ENCODE data around the gene HSCB. TPM values are rescaled to one million over a fixed set of nuclear protein-coding genes. Genes with fewer than 3 reads are reported as not detected.
"Not testable (repeated sequence)": the region's sequence is repeated elsewhere in the genome, so short reads cannot be mapped to it uniquely, and the experiment has no call there.

HSCB gene
- total RNA-seq, 2 experiments from 2014 or later = 12.7 to 13.3 TPM

GRCh38 chr22:28795932-28796856 is 54.4 kb downstream of the HSCB start:
- intact Hi-C loops (cut with micrococcal nuclease) = no loop called here
- Mint-ChIP-seq H3K36me3 (ENCODE audit: low read depth) (peaks cover 57% of the 10 kb centered on the region), H3K4me3 (no peak overlapping the region), H3K27ac (peak overlapping the region; percentile 32), H3K27me3 (ENCODE audit: low read depth) (no peaks in the 10 kb centered on the region), H3K9me3 (no peaks in the 10 kb centered on the region), H3K4me1 (ENCODE audit: low read depth) (peaks cover 56% of the 10 kb centered on the region)
- CTCF ChIA-PET = interaction anchor here (0.9 to 1.8 kb wide), 2 partner anchors 23 to 196 kb away, joined by 3 to 4 read pairs; partner anchors contain the start of gene CCDC117
- no peak for DNase-seq

GRCh38 chr22:28798810-28799605 is 57.2 kb downstream of the HSCB start:
- intact Hi-C loops (cut with micrococcal nuclease) = loop anchor here (1.0 to 2.0 kb wide), 5 partner anchors 12 to 110 kb away; partner anchors contain the start of gene HSCB
- DNase-seq = peak; percentile 67
- CTCF ChIA-PET = interaction anchor here (1.0 to 1.5 kb wide), 4 partner anchors 9 to 197 kb away, joined by 3 to 5 read pairs (median 5); partner anchors contain the start of gene CCDC117
- Mint-ChIP-seq H3K9me3 (no peaks in the 10 kb centered on the region), H3K4me3 (peak overlapping the region; percentile 89), H3K36me3 (ENCODE audit: low read depth) (peaks cover 51% of the 10 kb centered on the region), H3K27ac (peak overlapping the region; percentile 97), H3K27me3 (ENCODE audit: low read depth) (no peaks in the 10 kb centered on the region), H3K4me1 (ENCODE audit: low read depth) (peaks cover 53% of the 10 kb centered on the region)

GRCh38 chr22:28799606-28800307 is 57.9 kb downstream of the HSCB start:
- Mint-ChIP-seq H3K36me3 (ENCODE audit: low read depth) (peaks cover 45% of the 10 kb centered on the region), H3K27me3 (ENCODE audit: low read depth) (no peaks in the 10 kb centered on the region), H3K4me3 (peak overlapping the region; percentile 89), H3K9me3 (no peaks in the 10 kb centered on the region), H3K27ac (peak overlapping the region; percentile 97), H3K4me1 (ENCODE audit: low read depth) (peaks cover 48% of the 10 kb centered on the region)
- DNase-seq = peak; percentile 38
- intact Hi-C loops (cut with micrococcal nuclease) = loop anchor here (1.0 to 5.0 kb wide), 6 partner anchors 12 to 882 kb away; partner anchors contain the start of genes HSCB and PITPNB
- CTCF ChIA-PET = interaction anchor here (1.0 to 1.5 kb wide), 4 partner anchors 13 to 198 kb away, joined by 3 to 5 read pairs (median 5); partner anchors contain the start of gene CCDC117

- intact Hi-C loops (cut with micrococcal nuclease) = loop anchor here (5.0 kb wide), 1 partner anchor 883 kb away; the partner anchor contains the start of gene PITPNB
- H3K27me3 Mint-ChIP-seq (ENCODE audit: low read depth) = no peaks in the 10 kb centered on the region
- H3K9me3 Mint-ChIP-seq = no peaks in the 10 kb centered on the region
- peaks cover 42% of the 10 kb centered on the region for H3K4me1 Mint-ChIP-seq (ENCODE audit: low read depth)
- H3K27ac Mint-ChIP-seq = peak within 1 kb of the TSS; percentile 97
- peaks cover 39% of the 10 kb centered on the region for H3K36me3 Mint-ChIP-seq (ENCODE audit: low read depth)
- CTCF ChIA-PET = interaction anchor here (0.6 to 1.5 kb wide), 7 partner anchors 10 to 29 kb away, joined by 3 to 5 read pairs (median 3); partner anchors contain the start of gene CCDC117
- DNase-seq = peak; percentile 90
- H3K4me3 Mint-ChIP-seq = peak within 1 kb of the TSS; percentile 89
Measured at GRCh38 chr22:28800308-28801041, 58.6 kb downstream of the HSCB start, which contains the start of gene XBP1. TSS of gene XBP1 (minus strand) at chr22:28800569.

- H3K27ac Mint-ChIP-seq = peak overlapping the region; percentile 82
- no peak for DNase-seq
- CTCF ChIA-PET = interaction anchor here (0.6 to 2.6 kb wide), 8 partner anchors 11 to 282 kb away, joined by 3 to 16 read pairs (median 8); no protein-coding TSS in a partner anchor
- intact Hi-C loops (cut with micrococcal nuclease) = loop anchor here (1.0 to 5.0 kb wide), 2 partner anchors 27 to 885 kb away; partner anchors contain the start of gene PITPNB
- H3K36me3 Mint-ChIP-seq (ENCODE audit: low read depth) = peaks cover 25% of the 10 kb centered on the region
- H3K4me1 Mint-ChIP-seq (ENCODE audit: low read depth) = peaks cover 28% of the 10 kb centered on the region
- H3K27me3 Mint-ChIP-seq (ENCODE audit: low read depth) = no peaks in the 10 kb centered on the region
- no peaks in the 10 kb centered on the region for H3K9me3 Mint-ChIP-seq
- peak overlapping the region; percentile 69 for H3K4me3 Mint-ChIP-seq
Measured at GRCh38 chr22:28801845-28802594, 60.2 kb downstream of the HSCB start.

- Mint-ChIP-seq H3K36me3 (ENCODE audit: low read depth) (peaks cover 25% of the 10 kb centered on the region), H3K27ac (peak overlapping the region; percentile 82), H3K4me3 (peak overlapping the region; percentile 69), H3K4me1 (ENCODE audit: low read depth) (peaks cover 23% of the 10 kb centered on the region), H3K27me3 (ENCODE audit: low read depth) (no peaks in the 10 kb centered on the region), H3K9me3 (no peaks in the 10 kb centered on the region)
- DNase-seq = no peak
- CTCF ChIA-PET = interaction anchor here (0.6 to 2.6 kb wide), 6 partner anchors 10 to 281 kb away, joined by 3 to 16 read pairs (median 12); no protein-coding TSS in a partner anchor
- intact Hi-C loops (cut with micrococcal nuclease) = loop anchor here (1.0 to 5.0 kb wide), 2 partner anchors 27 to 885 kb away; partner anchors contain the start of gene PITPNB
Measured at GRCh38 chr22:28802595-28803123, 60.8 kb downstream of the HSCB start.

GRCh38 chr22:28805426-28805825 is 63.6 kb downstream of the HSCB start:
- CTCF ChIA-PET = interaction anchor here (0.7 kb wide), 1 partner anchor 22 kb away, joined by 4 read pairs; no protein-coding TSS in a partner anchor
- intact Hi-C loops (cut with micrococcal nuclease); H3K36me3 Mint-ChIP-seq (ENCODE audit: low read depth); H3K4me3 Mint-ChIP-seq; DNase-seq; H3K9me3 Mint-ChIP-seq; H3K27me3 Mint-ChIP-seq (ENCODE audit: low read depth); H3K27ac Mint-ChIP-seq: not testable (repeated sequence)
- peaks cover 29% of the 10 kb centered on the region for H3K4me1 Mint-ChIP-seq (ENCODE audit: low read depth)

Other genes starting within 250 kb of the HSCB start
- gene TTC28, start 62.2 kb upstream of the HSCB start, total RNA-seq = 1 to 10 TPM; 1.6 to 1.9 TPM
- gene CHEK2, start 219 bp upstream of the HSCB start, total RNA-seq = 10 to 100 TPM; 47.8 to 52.6 TPM
- gene CCDC117, start 30.7 kb downstream of the HSCB start, total RNA-seq = 10 to 100 TPM; 28.2 to 28.6 TPM
- gene XBP1, start 58.5 kb downstream of the HSCB start, total RNA-seq = 100 to 1,000 TPM; 106 to 108 TPM
- 1 to 10 TPM; 1.6 to 2.2 TPM for gene ZNRF3, start 141.5 kb downstream of the HSCB start, total RNA-seq